Measurements from ENCODE around the gene RGS6.

RGS6 gene

DNA sequence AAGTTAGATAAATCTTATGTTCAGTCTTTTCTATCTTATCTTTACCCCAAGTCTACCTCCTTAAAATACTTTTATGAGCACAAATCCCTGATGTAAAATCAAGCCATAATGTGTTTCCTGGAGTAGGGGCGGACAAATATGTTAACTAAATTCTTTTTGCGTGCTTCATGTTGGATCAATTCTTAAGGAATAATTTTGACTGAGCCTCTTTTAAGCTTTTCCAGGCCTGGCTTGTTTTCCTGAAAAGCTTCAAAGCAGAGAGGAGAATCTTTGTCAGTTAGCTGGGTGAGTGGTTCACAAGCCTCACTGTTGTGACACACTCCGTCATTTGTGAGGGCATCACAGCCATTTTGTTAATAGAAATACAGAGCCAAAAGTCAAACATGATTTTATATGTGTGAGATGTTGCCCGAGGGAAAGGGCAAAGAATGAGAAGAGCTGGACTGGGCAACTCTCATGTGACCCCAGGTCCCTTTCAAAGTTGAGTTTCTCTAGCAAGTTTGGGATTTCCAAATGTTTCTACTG is 468.9 kb downstream of the RGS6 start:
- peaks cover 27% of the 10 kb centered on the region for H3K4me1 ChIP-seq
- H4K20me1 ChIP-seq: no peaks in the 10 kb centered on the region
- no peaks in the 10 kb centered on the region for H3K9me3 ChIP-seq
- H3K4me2 ChIP-seq: peak overlapping the region; percentile 81
- H3K9ac ChIP-seq: no peak overlapping the region
- H3K4me3 ChIP-seq: no peak overlapping the region
- H3K27me3 ChIP-seq: no peaks in the 10 kb centered on the region
- no peak for TF ChIP-seq Cebpa-rat (IDR thresholded peaks at IDR 0.05)
- no peak overlapping the region for H3K27ac ChIP-seq
- H3K36me3 ChIP-seq: no peaks in the 10 kb centered on the region

DNA sequence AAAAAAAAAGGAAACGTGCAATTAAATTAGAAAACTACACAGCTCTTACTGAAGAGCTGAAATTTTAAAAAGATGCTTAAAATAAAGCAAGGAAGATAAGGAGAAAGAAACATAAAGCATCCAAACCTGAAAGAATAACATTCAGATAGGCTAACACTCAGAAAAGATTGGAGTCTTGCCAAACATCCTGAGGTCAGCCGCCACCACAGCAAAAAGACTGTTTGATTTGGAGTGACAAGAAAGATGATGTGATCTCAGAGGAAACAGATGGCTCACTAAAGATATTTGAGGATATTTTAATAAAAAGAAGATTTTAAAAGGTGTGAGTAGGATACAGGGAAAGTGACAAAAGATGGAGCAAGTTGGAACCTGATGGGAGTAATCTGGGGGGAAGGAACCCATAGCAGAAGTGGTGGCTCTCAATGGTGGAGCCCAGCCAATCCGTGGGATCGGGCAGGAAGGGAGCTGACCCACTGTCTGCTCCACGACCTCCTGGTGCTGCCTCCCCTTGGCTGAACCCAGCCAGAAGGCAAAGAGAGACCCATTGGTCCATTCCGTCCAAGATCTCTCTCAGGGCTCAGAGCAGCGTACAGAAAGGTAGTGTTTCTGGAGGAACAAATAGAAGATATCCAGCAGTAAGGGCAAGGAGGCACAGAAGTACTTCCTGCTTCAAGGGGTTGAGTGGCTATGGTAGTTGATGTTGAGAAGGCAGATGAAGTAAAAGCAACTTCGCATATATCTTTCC is 469.6 kb downstream of the RGS6 start:
- H3K27ac ChIP-seq: peak overlapping the region; percentile 58; the same call in 1 of the 2 replicates
- H3K36me3 ChIP-seq: no peaks in the 10 kb centered on the region
- peak overlapping the region; percentile 81 for H3K4me2 ChIP-seq
- TF ChIP-seq Cebpa-rat (IDR thresholded peaks at IDR 0.05): no peak
- H3K4me1 ChIP-seq: peaks cover 27% of the 10 kb centered on the region
- no peak overlapping the region for H3K4me3 ChIP-seq
- H3K27me3 ChIP-seq: no peaks in the 10 kb centered on the region
- H3K9ac ChIP-seq: no peak overlapping the region
- H4K20me1 ChIP-seq: no peaks in the 10 kb centered on the region
- H3K9me3 ChIP-seq: no peaks in the 10 kb centered on the region

DNA sequence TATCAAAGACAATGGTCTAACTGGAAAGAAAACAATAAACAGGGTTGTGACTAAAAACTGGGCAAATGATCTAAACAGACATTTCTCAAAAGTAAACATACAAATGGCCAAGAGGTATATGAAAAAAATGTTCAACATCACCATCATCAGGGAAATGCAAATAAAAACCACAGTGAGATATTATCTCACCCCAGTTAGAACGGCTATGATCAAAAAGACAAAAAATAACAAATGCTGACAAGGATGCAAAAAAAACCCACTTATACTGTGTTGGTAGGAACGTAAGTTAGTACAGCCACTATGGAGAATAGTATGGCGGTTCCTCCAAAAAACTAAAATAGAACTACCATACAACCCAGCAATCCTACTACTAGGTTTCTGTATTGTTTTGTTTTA is 470.1 kb downstream of the RGS6 start:
- no peak for TF ChIP-seq Cebpa-rat (IDR thresholded peaks at IDR 0.05)
- Histone ChIP-seq H3K27me3 (no peaks in the 10 kb centered on the region), H3K4me2 (peak overlapping the region; percentile 81), H3K4me3 (no peak overlapping the region), H3K36me3 (no peaks in the 10 kb centered on the region), H3K9me3 (no peaks in the 10 kb centered on the region), H3K27ac (0 out of 2 replicates have a peak overlapping the region, but pooled peaks have one; percentile 58), H3K4me1 (peaks cover 27% of the 10 kb centered on the region), H4K20me1 (no peaks in the 10 kb centered on the region), H3K9ac (no peak overlapping the region)

DNA sequence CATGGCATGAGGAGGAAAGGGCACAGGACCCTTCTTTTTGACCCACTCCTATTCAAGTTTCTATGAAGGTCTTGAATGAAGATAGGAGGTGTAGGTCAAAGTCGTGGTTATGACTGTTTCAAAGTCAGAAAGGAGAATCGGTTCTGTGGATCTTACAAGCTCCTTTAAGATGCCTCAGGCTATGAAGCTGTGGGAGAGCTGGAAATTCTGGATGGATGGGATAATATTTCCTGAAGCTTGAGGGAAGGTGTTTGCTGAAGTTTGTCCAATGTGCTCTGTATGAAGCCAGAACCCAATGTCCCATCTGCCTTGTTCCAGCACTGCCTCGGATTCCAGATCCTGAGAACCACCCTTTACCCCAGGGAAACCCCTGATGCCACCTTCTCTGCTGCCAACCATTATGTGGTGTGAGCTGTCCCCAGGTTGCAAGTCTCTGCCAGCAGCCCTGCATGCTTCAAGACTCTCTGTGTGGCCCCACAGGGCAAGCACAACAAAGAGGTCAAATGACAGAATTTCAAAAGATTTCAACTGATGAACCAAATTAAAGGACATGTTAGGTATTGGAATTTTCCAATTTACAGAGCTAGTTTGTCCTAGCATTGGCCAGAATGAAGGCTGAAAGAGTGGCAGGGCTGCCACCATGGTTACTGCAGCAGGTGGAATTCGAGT is 472.0 kb downstream of the RGS6 start:
- H3K4me2 ChIP-seq: no peak overlapping the region
- no peaks in the 10 kb centered on the region for H3K36me3 ChIP-seq
- no peak overlapping the region for H3K27ac ChIP-seq
- H3K4me1 ChIP-seq: peaks cover 27% of the 10 kb centered on the region
- peaks cover 4% of the 10 kb centered on the region for H3K9me3 ChIP-seq
- H3K4me3 ChIP-seq: no peak overlapping the region
- no peaks in the 10 kb centered on the region for H3K27me3 ChIP-seq
- H3K9ac ChIP-seq: no peak overlapping the region
- TF ChIP-seq Cebpa-rat (IDR thresholded peaks at IDR 0.05): no peak
- H4K20me1 ChIP-seq: no peaks in the 10 kb centered on the region

DNA sequence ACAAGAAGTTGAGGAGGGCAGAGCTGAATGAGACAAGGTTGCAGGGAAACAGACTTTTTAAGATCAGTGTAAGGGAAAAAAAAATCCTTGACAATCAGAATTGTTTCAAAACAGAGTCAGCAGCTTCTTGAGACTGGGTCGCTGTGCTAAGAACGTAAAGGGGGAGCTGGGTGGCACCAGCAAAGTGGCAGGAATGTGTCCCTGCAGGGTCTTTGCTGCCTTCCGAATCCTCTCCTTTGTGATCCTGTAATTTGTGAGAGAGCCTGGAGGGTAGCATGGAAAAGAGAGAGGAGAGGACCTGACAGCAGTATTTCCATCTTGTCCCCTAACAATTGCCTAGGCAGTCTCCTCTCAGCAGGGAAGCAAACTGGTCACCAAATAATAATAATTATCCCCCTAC is 472.8 kb downstream of the RGS6 start:
- no peaks in the 10 kb centered on the region for H3K36me3 ChIP-seq
- H3K4me2 ChIP-seq: no peak overlapping the region
- H3K9me3 ChIP-seq: peaks cover 7% of the 10 kb centered on the region
- no peak overlapping the region for H3K4me3 ChIP-seq
- no peaks in the 10 kb centered on the region for H4K20me1 ChIP-seq
- peaks cover 27% of the 10 kb centered on the region for H3K4me1 ChIP-seq
- no peaks in the 10 kb centered on the region for H3K27me3 ChIP-seq
- H3K9ac ChIP-seq: no peak overlapping the region
- no peak overlapping the region for H3K27ac ChIP-seq
- TF ChIP-seq Cebpa-rat (IDR thresholded peaks at IDR 0.05): no peak

DNA sequence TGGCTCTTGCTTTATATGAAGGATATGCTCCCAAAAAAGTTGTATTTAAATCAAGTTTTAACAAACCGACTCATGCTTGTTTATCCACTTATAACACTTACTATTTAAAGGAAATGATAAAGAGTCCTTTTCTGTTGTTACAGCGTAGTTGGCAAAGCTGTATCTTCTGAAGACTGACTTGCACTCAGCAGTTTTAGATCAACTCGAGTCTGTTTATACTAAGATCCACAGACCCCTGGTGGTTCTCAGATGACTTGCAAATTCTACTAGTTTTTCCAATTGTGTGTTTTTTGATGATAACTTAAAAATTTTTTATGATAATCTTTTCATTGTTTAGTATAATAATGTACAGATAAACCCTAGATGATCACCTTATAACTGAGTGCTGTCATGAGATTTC is 475.8 kb downstream of the RGS6 start:
- no peak overlapping the region for H3K4me3 ChIP-seq
- no peak overlapping the region for H3K4me2 ChIP-seq
- H3K36me3 ChIP-seq: no peaks in the 10 kb centered on the region
- no peaks in the 10 kb centered on the region for H3K27me3 ChIP-seq
- TF ChIP-seq Cebpa-rat (IDR thresholded peaks at IDR 0.05): no peak
- H3K9me3 ChIP-seq: peaks cover 7% of the 10 kb centered on the region
- H3K9ac ChIP-seq: no peak overlapping the region
- H3K27ac ChIP-seq: no peak overlapping the region
- H4K20me1 ChIP-seq: no peaks in the 10 kb centered on the region
- peaks cover 2% of the 10 kb centered on the region for H3K4me1 ChIP-seq

DNA sequence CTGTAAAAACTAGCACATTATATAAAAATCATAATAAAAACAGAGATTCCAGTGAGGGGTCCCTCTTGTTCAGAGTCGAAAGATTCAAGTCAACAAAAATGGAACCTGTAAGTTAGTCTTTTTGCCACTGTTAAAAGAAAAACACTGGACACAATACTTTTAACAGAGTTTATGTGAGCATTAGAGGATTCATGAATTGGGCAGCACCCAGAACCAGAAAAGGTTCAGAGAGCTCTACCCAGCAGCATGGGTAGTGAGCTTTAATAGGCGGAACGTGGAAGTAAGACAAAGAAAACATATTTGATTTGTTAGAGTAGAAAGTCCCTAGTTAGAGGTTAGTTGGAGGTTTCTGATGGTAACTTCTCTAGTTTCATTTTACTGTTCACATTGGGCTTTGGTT is 476.8 kb downstream of the RGS6 start:
- Histone ChIP-seq H3K27ac (no peak overlapping the region), H3K27me3 (no peaks in the 10 kb centered on the region), H3K9me3 (peaks cover 7% of the 10 kb centered on the region), H3K4me2 (no peak overlapping the region), H3K36me3 (no peaks in the 10 kb centered on the region), H3K4me1 (no peaks in the 10 kb centered on the region), H3K4me3 (no peak overlapping the region), H4K20me1 (no peaks in the 10 kb centered on the region), H3K9ac (no peak overlapping the region)
- no peak for TF ChIP-seq Cebpa-rat (IDR thresholded peaks at IDR 0.05)

DNA sequence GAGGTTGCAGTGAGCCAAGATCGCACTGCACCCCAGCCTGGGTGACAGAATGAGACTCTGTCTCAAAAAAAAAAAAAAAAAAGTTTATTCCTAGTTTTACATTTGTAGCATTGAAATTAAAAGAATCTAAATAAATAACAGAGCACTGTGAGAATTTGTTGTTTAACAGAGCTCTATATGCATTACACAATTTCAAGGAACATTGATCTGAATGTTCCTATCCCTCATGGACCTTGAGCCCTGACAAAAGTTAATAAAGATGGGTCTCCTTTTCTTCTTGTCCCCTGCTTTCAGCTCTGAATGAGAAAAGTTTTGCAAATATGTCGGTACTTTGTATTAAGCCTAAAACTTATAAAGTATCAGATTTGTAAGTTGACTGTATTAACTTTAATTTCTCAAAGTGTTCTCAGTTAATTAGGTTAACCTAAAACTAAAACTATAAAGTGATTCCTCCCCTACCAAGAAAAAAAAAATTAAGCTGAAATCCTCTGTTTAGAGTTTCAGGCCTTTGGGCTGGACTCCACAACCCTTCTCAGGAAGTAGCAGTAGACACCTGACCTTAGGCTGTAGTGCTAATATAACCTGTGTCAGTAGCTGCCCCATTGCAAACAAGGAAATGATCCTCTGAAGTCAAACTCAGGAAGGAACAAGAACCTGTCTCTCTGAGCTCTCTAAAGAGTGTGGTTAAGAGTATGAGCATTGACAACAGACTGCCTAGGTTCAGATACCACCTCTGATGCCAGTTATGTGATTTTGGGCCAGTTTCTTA is 484.0 kb downstream of the RGS6 start:
- H3K4me2 ChIP-seq: peak overlapping the region; percentile 58
- no peak overlapping the region for H3K9ac ChIP-seq
- H3K27ac ChIP-seq: no peak overlapping the region
- H3K4me3 ChIP-seq: no peak overlapping the region
- H3K36me3 ChIP-seq: no peaks in the 10 kb centered on the region
- no peak for TF ChIP-seq Cebpa-rat (IDR thresholded peaks at IDR 0.05)
- H3K27me3 ChIP-seq: no peaks in the 10 kb centered on the region
- peaks cover 13% of the 10 kb centered on the region for H3K9me3 ChIP-seq
- peaks cover 16% of the 10 kb centered on the region for H3K4me1 ChIP-seq
- no peaks in the 10 kb centered on the region for H4K20me1 ChIP-seq

DNA sequence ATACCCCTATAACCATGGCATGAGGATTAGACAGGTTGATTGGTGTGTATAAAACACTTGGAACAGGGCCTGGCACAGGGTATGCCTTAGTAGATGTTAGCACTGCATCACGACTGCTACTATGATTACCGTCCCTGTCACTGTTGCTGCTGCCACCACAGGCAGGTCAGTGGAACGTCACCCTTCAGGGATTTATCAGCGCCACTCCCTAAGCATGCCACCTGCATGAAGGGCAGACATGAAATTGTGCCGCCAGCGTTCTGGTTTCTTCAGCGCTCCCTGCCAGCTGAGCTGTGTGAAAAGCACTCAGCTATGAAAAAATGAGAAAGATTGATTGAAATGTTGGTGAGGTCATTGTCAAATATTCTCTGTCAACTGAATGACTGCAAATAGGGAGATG is 484.7 kb downstream of the RGS6 start:
- H3K9ac ChIP-seq: no peak overlapping the region
- H3K4me1 ChIP-seq: peaks cover 16% of the 10 kb centered on the region
- H3K9me3 ChIP-seq: peaks cover 13% of the 10 kb centered on the region
- H3K4me2 ChIP-seq: peak overlapping the region; percentile 58
- H4K20me1 ChIP-seq: no peaks in the 10 kb centered on the region
- no peak for TF ChIP-seq Cebpa-rat (IDR thresholded peaks at IDR 0.05)
- H3K36me3 ChIP-seq: no peaks in the 10 kb centered on the region
- H3K27me3 ChIP-seq: no peaks in the 10 kb centered on the region
- no peak overlapping the region for H3K4me3 ChIP-seq
- no peak overlapping the region for H3K27ac ChIP-seq

DNA sequence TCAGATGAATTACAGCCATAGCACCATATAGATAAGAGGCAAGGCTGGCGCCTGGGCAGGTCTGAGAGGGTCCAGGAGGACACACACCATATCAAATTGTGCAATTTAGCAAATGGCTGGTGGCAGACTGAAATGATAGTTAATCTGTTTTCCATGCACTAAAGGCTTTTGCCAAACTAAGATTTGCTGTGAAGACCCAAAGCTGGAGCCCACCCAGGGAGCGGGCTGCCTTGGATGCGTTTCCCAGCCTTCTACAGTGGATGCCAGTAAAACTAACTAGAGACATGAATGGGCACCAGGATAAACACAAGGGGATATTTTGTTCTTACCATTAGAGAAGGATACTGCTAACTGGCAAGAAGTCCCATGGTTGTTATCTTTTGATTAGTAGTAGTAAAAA is 486.6 kb downstream of the RGS6 start:
- no peaks in the 10 kb centered on the region for H3K27me3 ChIP-seq
- no peak overlapping the region for H3K9ac ChIP-seq
- TF ChIP-seq Cebpa-rat (IDR thresholded peaks at IDR 0.05): no peak
- no peak overlapping the region for H3K4me3 ChIP-seq
- H3K27ac ChIP-seq: no peak overlapping the region
- H4K20me1 ChIP-seq: no peaks in the 10 kb centered on the region
- peaks cover 13% of the 10 kb centered on the region for H3K9me3 ChIP-seq
- H3K4me2 ChIP-seq: no peak overlapping the region
- H3K4me1 ChIP-seq: peaks cover 16% of the 10 kb centered on the region
- H3K36me3 ChIP-seq: no peaks in the 10 kb centered on the region
